GM12892 (cell line): ENCODE measurements around the gene IFRD2.
"Not testable (repeated sequence)": the region's sequence is repeated elsewhere in the genome, so short reads cannot be mapped to it uniquely, and the experiment has no call there.

Experiments used
- DNase-seq: peaks from one replicate; pipeline ENCODE4 v3.0.0; 2011; ENCODE audit not compliant: insufficient read length
- FAIRE-seq: peaks from 2 replicates; lab custom pipeline; 2011; peaks lifted over from hg19 to GRCh38; lab: Jason Lieb, UNC
- POLR2A ChIP-seq: IDR thresholded peaks from 2 replicates; pipeline ENCODE4 v1.6.1; 2011; ENCODE audit warnings: low read depth, low read length, control low read depth
- POLR2AphosphoS5 ChIP-seq: IDR thresholded peaks from 2 replicates; pipeline ENCODE4 v1.6.1; 2011; ENCODE audit warnings: low read depth, low read length, control low read depth
- TAF1 ChIP-seq: IDR thresholded peaks from 2 replicates; pipeline ENCODE4 v1.6.1; 2011; ENCODE audit warnings: low read depth, mild to moderate bottlenecking, control low read depth, low read length, borderline replicate concordance

IFRD2 gene

DNA sequence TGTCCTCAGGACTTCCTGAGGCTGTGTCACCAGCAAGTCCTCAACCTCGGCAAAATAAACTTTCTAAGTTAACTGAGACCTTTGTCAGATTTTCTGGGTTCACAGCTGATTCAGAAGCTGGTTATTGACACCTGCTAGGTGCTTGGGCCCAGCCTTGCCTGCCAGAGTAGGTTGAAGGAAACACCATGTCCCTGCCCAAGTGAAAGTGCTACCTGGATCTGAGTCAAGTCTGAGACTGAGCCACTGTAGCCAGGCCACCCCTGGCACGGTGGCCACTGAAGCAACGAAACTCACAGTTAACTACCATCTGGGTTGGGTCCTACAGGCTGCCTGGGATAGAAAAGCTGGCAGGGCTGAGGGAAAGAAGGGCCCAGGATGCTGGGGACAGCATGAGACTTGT is 22.1 kb upstream of the IFRD2 start:
- TF ChIP-seq TAF1 (no peak), POLR2AphosphoS5 (no peak), POLR2A (no peak)
- FAIRE-seq (no peak), DNase-seq (no peak)

DNA sequence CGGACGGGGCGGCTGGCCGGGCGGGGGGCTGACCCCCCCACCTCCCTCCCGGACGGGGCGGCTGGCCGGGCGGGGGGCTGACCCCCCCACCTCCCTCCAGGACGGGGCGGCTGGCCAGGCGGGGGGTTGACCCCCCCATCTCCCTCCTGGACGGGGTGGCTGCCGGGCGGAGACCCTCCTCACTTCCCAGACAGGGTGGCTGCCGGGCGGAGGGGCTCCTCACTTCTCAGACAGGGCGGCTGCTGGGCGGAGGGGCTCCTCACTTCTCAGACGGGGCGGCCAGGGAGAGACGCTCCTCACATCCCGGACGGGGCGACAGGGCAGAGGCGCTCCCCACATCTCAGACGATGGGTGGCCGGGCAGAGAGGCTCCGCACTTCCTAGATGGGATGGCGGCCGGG is 19.8 kb upstream of the IFRD2 start:
- FAIRE-seq, DNase-seq: not testable (repeated sequence)

DNA sequence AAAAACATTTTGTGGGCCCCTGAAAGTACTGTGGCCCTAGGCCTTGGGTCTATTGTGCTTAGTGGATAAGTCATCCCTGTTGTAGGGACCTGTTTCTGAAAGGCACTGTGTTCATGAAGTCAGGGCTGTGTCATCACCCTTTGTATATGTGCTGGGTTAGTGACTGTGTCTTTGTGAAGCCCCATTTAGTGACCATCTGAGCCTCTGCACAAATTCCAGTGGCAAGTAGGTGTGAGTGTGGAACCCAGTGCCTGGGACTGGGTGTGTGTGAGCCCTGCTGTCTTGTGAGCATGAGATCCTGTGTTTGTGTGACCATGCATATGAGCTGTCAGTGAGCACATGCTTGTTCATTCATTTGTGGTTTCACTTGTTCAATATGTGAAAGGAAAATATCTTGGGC is 12.4 kb upstream of the IFRD2 start:
- TF ChIP-seq TAF1 (no peak), POLR2A (no peak), POLR2AphosphoS5 (no peak)
- DNase-seq (no peak), FAIRE-seq (peak; percentile 21)

DNA sequence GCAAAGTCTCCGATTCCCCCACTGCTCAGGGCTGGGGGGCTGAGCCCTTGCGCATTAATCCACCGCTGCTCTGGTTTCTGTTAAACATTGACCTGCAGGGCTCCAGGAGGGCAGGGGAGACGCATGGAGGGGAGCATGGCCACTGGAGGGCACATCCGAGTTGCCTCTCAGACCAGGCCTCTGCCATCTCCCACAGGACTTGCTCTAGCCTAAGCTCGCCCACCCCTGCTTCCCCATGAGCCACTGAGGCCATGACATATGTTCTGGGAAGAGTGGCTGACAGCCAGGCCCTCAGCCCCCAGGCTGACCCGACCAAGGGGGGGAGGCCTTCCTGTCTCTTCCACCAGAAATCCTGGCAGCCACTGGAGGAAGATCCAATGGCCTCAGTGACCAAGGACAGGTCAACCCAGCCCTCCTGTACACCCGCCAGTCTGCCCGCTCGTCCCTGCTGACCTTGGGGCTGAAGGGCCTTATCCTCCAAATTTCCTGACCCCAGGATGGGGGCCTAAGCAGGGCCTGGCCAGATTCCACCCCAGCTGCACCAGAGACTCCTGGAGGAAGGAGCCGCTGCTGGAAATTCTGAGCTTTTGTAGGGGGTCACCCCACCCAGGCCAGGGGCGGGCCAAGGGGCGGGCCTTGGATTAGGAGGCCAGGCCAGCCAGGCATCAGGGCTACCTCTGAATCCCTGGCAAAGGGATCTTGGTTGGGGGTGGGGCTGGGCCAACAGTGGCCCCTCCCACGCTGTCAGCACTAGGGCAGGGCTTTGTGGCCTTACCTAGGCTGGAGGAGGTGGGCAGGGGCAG is 11.0 kb upstream of the IFRD2 start, which contains the start of gene HYAL1:
Gene HYAL1 (minus strand): TSS at position 562 of the 803 bp plus-strand sequence. CDS start 618 bp downstream, outside the sequence.
- no peak for FAIRE-seq
- no peak for TF ChIP-seq POLR2AphosphoS5
- no peak for DNase-seq

DNA sequence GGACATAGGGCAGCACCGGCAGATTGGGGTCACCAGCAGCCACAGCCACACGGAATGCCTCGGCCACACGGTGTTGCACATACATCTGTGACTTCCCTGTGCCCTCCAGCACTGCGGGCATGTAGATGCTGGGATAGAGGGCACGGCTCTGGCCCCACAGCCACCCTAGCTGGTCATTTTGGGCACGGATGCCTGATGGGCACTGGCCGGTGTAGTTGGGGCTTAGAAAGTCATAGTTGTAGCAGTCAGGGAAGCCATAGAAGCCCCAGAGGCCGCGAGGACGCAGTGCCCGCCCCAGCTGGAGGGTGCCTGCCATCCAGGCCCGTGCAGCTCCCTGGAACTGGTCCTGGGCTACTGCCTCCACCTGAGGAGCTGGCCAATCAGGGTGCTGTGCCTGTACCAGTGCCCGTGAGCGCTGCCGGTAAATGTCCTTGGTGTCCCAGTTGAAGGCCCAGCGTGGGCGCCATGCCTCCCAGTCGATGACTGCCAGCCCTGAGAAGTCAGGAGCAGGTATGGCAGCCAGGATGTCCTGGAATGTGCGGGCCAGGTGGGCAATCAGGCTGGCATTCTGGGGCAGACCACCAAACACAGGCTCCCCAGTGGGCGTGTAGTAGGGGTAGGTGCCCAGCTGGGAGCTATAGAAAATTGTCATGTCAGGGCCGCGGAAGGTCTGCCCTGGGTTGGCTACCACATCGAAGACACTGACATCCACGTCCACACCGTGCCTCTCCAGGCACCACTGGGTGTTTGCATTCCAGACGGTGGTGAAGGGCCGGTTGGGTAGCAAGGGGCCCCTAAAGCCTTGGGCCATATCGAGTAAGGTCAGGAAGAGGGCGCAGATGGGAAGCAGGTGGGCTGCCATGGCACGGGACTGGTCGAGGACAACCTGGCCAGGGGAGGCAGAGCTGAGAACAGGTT is 10.1 kb upstream of the IFRD2 start:
- TF ChIP-seq POLR2A (no peak), TAF1 (no peak), POLR2AphosphoS5 (no peak)
- FAIRE-seq, result no peak
- no peak for DNase-seq

DNA sequence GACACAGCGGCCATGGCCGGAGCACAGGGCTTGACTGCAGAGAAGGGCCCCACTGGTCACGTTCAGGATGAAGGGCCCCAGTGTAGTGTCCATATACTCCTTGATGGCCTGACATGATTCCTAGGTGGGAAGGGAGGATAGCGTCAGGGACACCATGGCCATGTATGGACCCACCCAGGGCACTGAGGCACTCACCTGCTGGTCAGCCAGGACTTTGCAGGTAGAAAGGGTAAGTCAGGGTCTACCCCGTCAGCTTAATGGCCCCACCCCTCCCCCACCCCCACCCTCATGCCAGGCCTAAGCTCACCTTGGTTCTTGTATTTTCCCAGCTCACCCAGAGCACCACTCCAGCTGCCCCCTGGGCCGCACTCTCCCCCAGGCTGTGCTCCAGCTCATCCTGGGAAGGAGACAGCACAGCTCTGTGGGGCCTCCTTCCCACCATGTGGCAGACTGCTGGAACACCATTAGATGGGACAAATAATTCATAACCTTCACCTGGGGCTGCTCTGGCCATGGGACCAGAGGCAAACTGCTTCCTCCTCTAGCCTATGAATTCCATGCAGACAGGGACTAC is 8.5 kb upstream of the IFRD2 start:
- FAIRE-seq, result no peak
- DNase-seq, result no peak
- TF ChIP-seq POLR2A, result no peak
- TF ChIP-seq POLR2AphosphoS5, result no peak

DNA sequence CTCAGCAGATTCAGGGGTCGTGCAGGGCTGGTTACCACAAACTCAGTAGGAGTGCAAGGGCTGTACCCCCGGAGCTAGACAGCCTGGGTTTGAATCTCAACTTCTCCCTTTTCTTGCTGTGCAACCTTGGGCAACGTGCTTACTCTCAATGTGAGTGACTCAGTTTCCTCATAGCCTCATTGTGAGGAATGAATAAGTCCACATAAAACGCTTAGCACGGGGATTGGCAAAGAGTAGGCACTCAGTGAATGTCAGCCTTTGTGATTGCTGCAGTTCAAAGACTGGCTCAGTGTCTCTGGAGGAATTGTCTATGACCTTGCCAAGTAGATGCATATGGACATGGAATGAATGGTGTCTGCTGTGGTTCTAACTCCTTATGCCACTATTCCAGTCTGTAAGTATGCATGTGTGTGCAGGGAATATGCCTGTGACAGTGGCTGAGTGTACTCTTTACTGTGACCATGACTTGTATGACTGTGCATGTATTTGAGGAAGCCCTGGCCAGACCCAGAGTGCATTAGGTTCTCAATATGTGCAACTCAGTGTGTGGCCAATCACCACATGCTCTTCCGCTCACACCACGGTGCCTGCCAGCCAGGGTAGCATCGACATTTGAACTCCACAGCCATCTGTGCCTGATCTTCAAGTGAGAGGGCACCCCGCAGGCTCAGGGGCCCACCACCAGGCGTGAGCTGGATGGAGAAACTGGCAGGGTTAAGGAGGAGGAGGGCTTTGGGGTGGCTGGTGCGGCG is 7.9 kb upstream of the IFRD2 start:
- TF ChIP-seq POLR2AphosphoS5 (no peak), POLR2A (peak; percentile 37), TAF1 (no peak)
- peak; percentile 33 for FAIRE-seq

DNA sequence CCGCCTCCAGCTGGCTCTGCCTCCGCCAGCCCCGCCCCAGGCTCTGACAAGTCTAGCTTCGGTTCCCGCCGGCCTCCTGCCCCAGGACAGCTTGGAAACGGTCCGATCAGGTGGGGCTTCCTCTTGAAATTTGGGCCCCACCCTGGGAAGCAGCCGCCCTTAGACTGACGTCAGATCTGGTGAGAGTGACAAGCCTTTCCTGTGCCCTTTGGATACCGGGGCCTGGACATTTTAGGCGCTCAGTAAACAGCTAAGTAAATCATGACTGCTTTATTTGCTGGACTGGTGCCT is 7.4 kb upstream of the IFRD2 start:
- TF ChIP-seq TAF1, result no peak
- no peak for TF ChIP-seq POLR2AphosphoS5
- no peak for TF ChIP-seq POLR2A
- DNase-seq (no peak), FAIRE-seq (no peak)

More for the DNA sequence above, 7.9 kb upstream of the IFRD2 start:
- no peak for DNase-seq

DNA sequence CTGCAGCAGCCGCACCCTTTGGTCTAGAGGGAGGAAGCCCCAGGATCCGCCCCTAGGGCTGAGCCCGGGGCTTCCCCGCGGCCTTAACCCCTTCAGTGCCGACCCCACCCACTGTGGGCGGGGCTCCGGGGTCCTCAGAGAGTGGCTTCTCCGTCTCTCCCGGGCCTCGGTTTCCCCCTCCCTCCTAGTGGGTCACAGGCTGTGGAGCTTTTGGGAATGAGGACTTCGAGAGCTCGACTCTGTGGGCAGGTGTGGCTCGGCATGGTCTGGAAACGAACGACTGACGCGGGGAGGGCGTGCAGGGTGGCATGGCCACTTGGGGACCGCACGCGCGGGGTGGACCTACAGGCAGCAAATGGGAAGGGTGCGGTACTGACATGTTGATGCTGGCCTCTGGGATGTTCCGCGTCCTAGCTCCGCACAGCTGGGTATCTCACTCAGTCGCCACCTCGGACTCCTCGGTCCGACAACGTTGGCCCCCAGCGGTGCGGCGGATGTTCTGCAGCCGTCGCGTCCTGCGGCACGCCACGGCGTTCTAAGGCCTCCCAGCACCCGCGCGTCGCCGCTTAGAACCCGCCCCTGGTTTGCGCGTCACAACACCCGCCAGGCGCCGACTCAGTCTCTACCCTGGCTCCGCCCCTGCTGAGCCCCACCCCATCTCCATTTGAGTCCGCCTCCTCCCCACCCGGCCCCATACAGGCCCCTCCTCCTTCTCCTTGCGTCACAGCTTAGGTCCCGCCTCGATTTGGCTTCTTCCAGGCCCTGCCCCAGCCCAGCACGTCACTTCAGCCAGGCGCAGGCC is 6.8 kb upstream of the IFRD2 start, which contains the start of the genes HYAL3 and NAA80:
Gene HYAL3 (minus strand): TSS at position 570 of the 802 bp plus-strand sequence. CDS start 3,803 bp downstream, outside the sequence.
Gene NAA80 (minus strand): TSS at position 570 of the 802 bp plus-strand sequence. CDS start 1,942 bp downstream, outside the sequence.
- peak; percentile 94 for TF ChIP-seq POLR2A
- TF ChIP-seq POLR2AphosphoS5, result peak; percentile 91
- TF ChIP-seq TAF1, result peak; percentile 50; the same call in 1 of the 2 replicates
- FAIRE-seq (peak; percentile 99), DNase-seq (peak; percentile 95)

DNA sequence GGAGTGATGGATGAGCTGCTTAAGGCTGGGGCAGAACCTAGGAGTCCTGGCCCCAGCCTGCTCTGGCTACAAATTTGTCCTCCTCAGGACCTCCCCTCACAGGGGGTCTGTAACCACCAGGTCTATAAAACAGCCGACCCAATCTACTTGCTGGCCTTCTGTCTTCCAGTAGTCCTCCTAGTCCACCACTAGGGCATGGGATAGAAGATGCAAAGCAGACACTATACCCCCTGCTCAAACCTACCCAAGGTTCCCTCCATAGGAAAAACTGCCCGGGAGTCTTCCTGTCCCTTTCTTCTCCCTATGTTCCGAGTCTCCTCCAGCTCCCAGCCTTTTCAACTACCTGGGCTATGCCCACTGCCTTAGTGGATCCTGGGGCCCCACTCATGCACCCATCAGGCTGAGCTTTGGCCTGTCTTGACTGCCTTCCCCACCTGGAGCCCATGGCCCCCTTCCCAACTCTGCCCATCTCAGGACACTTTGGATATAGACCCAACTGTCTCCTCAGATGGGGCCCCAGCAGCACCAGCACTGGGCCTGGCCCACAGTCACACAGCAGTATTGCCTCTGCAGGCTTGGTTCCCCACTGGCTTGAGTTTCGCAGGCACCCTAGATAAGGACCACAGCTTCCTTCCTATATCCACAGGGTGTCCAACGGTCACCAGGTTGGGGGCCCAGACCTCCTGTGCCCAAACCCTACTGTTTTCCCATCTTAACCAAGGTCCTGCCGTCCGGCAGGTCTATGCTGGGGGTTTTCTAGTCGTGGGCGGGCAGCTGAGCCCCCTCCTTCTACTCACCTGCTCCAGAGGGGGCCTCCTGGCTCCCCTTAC is 5.9 kb upstream of the IFRD2 start:
- FAIRE-seq, result peak; percentile 57

More for the DNA sequence above, 5.9 kb upstream of the IFRD2 start:
- no peak for DNase-seq
- TF ChIP-seq TAF1 (no peak), POLR2AphosphoS5 (no peak), POLR2A (no peak)
